Neural cell (in vitro differentiated cells): ENCODE data around the gene GBX2.

Experiments
- CTCF ChIP-seq: fragments of 450-650 bp; IDR thresholded peaks from 2 replicates; pipeline ENCODE4 v1.5.1; 2014; ENCODE audit warnings: antibody characterized with exemption, mild to moderate bottlenecking, moderate library complexity; ENCODE audit not compliant: poor library complexity, severe bottlenecking
- EP300 ChIP-seq: fragments of 450-650 bp; conservative IDR thresholded peaks from 2 replicates; pipeline ENCODE4 v1.6.1; 2014; ENCODE audit warnings: antibody characterized with exemption, mild to moderate bottlenecking, moderate library complexity; ENCODE audit not compliant: poor library complexity, severe bottlenecking
- EZH2 ChIP-seq: fragments of 200-600, 300-800 bp; shearing (Covaris generic), sonication (generic); IDR thresholded peaks from 2 replicates; pipeline ENCODE4 v1.6.1; 2014; ENCODE audit warnings: antibody characterized with exemption, low read length, borderline replicate concordance, mild to moderate bottlenecking; ENCODE audit not compliant: insufficient read depth, poor library complexity, severe bottlenecking
- MXI1 ChIP-seq: fragments of 450-650 bp; conservative IDR thresholded peaks from 2 replicates; pipeline ENCODE4 v1.6.1; 2014; ENCODE audit warnings: antibody characterized with exemption, mild to moderate bottlenecking; ENCODE audit not compliant: poor library complexity, severe bottlenecking
- POLR2AphosphoS5 ChIP-seq: IDR thresholded peaks from 2 replicates; pipeline ENCODE4 v1.6.1; 2012
- RAD21 ChIP-seq: fragments of 450-650 bp; conservative IDR thresholded peaks from 2 replicates; pipeline ENCODE4 v1.6.1; 2014; ENCODE audit warnings: antibody characterized with exemption, mild to moderate bottlenecking, moderate library complexity
- REST ChIP-seq: IDR thresholded peaks from 2 replicates; pipeline ENCODE4 v1.6.1; 2012; ENCODE audit warnings: borderline replicate concordance
- SMC3 ChIP-seq: fragments of 450-650 bp; conservative IDR thresholded peaks from 2 replicates; pipeline ENCODE4 v1.6.1; 2014; ENCODE audit warnings: antibody characterized with exemption, mild to moderate bottlenecking, moderate library complexity; ENCODE audit not compliant: poor library complexity
- TAF1 ChIP-seq: IDR thresholded peaks from 2 replicates; pipeline ENCODE4 v1.6.1; 2012; ENCODE audit warnings: low read depth

- TF ChIP-seq CTCF: no peak
- no peak for TF ChIP-seq EZH2
- no peak for TF ChIP-seq POLR2AphosphoS5
- TF ChIP-seq REST: no peak
- no peak for TF ChIP-seq EP300
- TF ChIP-seq RAD21: no peak
- no peak for TF ChIP-seq MXI1
- no peak for TF ChIP-seq SMC3
- no peak for TF ChIP-seq TAF1
These were observed 3.0 kb downstream of the GBX2 start for GRCh38 chr2:236164925-236165841.
